ENCODE results near the gene IDI2. TPM values are rescaled to one million over a fixed set of nuclear protein-coding genes. Genes with fewer than 3 reads are reported as not detected.
"Not testable (repeated sequence)": the region's sequence is repeated elsewhere in the genome, so short reads cannot be mapped to it uniquely, and the experiment has no call there.

The IDI2 gene
- total RNA-seq, 1 donor from 2014 or later, result not detected

- DNase-seq, result no peak
Measured at GRCh38 chr10:1045415-1045814, 19.8 kb upstream of the IDI2 start.

DNA sequence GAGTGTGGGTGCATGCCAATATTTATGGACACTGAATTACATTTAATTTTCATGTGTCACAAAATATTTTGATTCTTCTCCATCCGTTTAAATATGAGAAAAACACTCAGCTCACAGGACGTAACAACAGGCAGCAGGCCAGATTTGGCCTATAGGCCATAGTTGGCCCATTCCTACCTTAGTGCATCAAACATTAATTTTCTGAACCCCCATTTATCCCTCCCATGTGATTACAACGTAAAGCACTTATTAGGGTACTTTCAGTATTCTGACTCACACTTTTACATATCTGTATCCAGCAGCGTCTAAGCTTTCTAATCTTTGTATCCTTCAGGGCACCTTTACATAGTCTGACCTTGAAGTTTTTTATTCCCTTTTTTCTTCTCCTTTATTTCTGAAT, 19.3 kb upstream of the IDI2 start:
- no peak for DNase-seq

DNA sequence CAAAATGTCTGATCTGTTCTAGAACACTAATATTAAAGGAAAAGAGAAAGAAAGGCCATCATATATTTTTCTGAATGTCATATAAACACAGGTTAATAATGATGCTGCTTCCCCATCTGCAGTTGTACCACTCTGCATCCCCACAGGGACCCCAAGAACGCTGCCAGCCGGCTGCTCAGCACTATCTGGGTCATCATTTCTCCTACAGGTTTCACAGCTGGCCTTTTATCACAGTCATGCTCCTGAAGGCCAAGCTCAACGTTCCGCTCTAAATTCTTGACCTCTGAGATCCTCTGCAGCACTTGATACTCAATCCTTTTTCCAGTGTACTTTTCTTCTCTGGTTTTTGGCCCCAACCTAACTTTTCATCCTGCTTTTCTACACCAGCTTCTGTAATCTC, 18.5 kb upstream of the IDI2 start:
- no peak for DNase-seq

DNA sequence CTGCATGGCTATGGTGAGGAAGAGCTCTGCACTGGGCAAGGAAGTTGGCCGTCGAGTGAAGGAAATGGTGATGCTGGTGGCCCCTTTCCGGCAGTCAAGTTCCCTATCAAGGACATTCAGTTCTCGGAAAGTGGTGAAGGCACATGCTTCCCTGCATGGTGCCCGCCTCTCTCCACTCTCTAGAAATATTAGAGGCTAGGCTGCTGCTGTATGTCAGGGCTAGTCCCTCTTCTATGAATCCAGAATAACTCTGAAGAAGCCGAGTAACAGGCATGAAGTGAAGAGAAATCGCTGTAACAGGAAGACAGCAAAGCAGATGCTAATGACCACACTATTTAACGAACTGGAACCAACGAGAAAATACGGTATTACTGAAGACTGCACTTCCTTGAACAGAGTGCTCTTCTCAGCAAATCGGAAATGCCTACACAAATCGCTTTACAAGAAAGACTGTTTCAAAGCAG, 17.9 kb upstream of the IDI2 start:
- DNase-seq, result no peak

DNA sequence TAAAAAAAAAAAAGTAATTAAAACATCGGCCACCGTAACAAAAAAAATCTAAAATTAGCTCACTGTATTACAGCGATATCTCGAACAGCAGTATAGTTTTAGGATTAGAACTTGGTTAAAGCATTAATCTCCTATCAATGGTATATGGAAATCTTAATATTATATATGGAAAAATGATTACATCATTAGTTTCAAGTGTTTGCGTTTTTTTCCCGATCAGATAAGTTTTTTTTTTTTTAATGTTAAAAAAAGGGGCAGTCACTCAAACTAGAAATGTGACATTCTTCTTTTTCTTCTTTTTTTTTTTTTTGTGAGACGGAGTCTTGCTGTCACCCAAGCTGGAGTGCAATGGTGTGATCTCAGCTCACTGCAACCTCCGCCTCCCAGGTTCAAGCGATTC, 15.9 kb upstream of the IDI2 start:
- no peak for DNase-seq

GRCh38 chr10:1040133-1040532, 14.5 kb upstream of the IDI2 start:
- no peak for DNase-seq

DNA sequence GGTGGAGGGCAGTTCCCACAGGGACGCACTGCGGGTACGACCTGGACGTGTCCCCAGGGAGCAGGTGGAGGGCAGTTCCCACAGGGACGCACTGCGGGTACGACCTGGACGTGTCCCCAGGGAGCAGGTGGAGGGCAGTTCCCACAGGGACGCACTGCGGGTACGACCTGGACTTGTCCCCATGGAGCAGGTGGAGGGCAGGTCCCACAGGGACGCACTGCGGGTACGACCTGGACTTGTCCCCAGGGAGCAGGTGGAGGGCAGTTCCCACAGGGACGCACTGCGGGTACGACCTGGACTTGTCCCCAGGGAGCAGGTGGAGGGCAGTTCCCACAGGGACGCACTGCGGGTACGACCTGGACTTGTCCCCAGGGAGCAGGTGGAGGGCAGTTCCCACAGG, 13.1 kb upstream of the IDI2 start:
- DNase-seq, result not testable (repeated sequence)

DNA sequence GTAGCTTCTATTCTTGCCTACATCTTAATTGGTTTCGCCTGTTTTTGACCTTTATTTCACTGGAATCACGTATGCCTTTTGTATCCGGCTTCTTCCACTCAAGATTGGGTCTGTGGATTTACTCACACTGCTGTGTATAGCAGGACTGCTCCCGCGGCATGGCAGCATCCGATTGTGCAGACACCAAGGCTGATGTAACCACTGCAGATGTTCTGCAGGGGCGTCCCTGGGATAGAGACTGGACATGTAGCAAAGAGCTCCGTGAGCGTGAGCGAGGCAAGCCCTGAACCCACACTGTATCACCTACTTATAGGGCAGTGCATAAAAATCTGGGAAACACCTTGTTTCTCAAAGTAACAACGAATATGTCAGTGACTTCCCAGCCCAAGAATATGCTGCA, 11.4 kb upstream of the IDI2 start:
- DNase-seq, result no peak

DNA sequence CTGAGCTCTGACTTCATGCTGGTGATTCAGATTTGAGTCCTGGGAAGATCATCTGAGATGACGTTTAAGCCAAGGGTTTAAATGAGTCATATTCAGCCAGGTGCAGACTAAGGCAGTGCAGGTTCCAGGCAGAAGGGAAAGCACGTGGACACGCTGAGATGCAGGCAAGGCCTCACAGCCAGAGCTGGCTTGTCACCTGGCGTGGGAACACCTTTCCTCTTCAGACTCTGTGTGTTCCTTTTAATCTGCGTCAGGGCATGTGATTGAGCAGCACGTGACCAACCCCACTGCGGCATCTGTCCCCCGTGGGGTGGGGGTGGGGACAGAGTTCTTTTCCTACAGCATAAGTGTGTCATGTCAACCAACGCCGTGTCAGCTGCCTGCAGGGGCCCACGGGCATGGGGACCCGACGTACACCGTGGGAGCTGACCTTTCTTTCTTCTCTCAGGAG, 10.7 kb upstream of the IDI2 start:
- no peak for DNase-seq

GRCh38 chr10:1035201-1035600, 9.5 kb upstream of the IDI2 start:
- DNase-seq, result no peak

GRCh38 chr10:1034758-1035157, 9.1 kb upstream of the IDI2 start:
- no peak for DNase-seq

DNA sequence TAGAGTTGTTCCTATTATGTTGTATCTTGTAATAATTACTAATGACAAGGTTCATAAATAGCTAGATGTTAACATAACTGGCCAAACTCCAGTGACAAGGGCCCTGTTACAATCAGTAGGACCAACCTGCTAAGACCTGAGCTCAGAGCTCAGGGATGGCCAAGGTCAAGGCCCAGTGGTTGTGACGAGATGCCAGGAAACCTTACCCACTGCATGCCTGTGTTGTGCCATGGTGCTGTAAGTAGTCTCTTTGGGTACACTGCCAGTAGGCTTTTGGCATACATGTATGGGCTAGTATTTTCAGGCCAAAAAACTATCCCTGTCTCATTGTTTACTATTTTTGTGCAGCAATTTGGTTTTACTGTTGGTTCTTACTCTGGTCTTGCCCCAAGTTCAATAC, 7.9 kb upstream of the IDI2 start:
- no peak for DNase-seq

DNA sequence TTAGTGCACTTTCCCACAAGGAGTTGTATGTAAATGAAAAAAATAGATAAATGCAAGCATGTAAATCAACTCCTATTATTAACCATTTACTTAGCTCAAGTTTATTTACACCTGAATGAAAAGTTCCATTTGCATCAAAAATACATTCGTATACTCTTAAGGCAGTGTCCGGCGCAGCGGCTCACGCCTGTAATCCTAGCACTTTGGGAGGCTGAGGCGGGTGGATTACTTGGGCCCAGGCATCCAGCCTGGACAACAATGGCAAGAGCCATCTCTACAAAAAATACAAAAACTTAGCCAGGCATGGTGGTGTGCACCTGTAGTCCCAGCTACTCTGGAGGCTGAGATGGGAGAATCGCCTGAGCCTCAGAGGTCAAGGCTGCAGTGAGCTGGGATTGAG, 4.2 kb upstream of the IDI2 start:
- no peak for DNase-seq

DNA sequence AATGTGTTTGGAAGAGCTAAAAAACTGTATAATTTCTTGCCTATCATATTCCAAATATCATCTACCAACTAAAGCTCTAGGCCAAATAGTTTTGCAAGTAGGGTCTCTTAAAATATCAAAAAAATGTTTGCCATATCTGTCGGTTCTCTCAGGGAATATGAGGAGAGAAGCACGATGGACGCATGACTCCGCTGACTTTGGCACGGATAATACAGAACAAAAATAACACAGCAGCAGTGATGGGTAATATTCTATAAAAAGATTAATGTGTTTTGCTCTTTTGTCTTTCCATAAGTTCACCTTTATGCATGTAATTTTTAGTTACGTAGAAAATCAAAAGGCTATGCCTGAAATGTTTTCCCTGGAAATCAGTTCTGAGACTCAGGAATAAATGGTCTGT, 919 bp upstream of the IDI2 start:
- no peak for DNase-seq

DNA sequence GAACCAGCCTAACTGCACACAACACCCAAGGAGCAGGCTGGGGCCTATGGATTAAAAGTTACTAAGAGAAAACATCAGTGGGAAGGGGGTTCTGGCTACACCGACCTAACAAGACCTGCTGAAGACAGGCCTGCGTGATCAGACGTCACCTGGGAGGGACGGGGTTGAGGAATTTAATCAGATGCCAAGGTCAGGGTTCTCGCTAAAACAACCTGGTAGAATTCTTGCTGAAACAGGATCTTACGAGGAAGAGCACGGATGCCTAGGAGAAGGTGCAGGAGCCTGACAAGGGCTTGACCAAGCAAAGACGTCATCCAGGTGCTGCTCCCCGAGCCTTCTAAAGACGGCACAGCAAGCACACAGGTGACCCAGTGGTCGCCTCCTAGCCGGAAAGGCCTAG, 1.6 kb downstream of the IDI2 start:
- DNase-seq, result no peak

DNA sequence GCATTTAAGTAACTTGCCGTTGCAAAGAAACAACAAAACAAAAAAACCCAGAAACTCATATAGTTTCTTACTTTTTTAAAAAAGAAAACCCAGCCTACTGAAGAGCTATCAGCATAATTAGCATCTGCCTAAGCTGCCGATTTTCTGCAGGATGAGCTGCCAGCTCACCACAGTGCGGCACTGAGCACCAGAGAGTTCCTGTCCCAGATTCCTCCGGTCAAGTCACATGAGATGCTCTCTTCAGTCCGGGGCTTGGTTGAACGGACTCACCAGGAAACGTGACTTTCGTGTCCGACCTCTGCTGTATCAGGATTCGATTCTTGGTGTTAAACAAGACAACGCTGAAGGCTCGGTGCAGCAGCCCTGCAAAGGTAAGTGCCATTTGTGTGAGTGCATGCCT, 3.2 kb downstream of the IDI2 start:
- DNase-seq, result no peak

GRCh38 chr10:1020958-1021357, 4.7 kb downstream of the IDI2 start:
- DNase-seq, result no peak

DNA sequence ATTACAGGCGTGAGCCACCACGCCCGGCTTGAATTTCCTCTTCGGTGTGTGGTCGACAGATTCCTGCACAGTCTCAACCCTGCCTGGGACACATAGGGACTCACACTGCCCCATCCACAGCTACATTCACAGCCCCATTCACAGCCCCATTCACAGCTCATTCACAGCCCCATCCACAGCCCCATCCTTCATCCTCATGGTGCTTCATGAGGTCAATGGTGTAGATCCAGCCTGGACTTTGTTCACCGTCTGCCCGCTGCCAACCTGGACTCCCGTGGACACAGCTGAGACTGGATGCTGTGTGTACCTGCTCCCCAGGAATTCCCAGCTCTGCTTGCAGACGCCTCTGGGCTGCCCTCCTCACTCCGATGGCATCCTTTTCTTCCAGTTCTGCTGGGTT, 5.2 kb downstream of the IDI2 start:
- DNase-seq, result no peak

GRCh38 chr10:1019362-1019761, 6.3 kb downstream of the IDI2 start:
- no peak for DNase-seq

DNA sequence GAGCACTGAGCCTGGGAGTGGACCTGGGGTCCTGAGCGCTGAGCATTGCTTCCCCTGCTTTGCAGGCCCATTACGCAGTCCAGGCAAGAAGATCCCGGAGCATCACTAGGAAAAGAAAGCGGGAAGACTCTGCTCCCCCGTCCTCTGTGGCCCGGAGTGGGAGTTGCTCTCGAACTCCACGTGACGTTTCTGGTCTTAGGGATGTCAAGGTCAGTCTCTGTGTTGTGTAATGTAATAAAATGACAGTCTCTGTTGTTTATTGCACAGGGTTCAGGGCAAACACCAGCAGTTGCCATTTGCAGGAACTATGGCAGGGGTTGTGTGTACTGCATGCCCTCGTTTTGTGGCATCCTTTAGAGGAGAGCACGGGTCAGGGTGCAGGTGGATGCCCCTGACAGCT, 10.0 kb downstream of the IDI2 start:
- no peak for DNase-seq

DNA sequence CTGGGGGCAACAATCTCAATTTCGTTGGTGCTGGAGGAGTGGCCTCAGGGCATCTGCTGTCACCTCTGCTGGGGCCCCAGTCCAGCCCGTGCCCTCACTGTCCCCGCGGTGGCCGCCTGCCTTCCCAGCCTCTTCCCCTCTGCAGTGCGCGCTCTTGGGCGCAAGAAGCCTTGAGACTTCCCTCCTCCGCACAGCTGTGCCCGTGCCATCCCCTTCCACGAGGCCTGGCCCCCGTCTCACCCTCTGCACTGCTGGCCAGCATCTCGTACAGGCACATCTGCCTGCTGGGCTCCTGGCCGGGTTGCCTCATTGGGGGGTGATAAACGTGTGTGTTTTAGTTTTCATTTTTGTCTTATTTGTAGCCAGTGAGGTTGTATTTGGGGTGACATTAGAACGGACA, 14.0 kb downstream of the IDI2 start:
- DNase-seq, result no peak

- DNase-seq, result no peak
Measured at GRCh38 chr10:1010703-1011102, 15.0 kb downstream of the IDI2 start.

- not testable (repeated sequence) for DNase-seq
Measured at GRCh38 chr10:1009947-1010346, 15.7 kb downstream of the IDI2 start.

DNA sequence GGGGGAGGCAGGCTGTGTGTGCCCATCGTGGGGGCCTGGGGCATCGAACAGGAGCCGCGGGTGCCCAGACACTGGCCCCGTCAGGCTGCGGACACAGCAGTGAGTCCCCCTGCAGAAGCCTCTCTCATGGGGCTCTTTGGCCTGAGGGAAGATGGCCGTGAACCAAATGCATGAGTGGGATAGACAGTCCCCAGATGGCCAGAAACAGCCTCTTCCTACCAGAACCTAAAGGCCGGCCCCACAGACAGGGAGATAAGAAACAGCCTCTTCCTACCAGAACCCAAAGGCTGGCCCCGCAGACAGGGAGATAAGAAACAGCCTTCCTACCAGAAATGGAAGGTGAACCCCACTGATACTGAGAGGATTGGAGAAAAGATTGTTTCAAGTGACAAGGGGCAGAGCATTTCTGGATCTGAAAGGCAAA, 16.6 kb downstream of the IDI2 start:
- no peak for DNase-seq

DNA sequence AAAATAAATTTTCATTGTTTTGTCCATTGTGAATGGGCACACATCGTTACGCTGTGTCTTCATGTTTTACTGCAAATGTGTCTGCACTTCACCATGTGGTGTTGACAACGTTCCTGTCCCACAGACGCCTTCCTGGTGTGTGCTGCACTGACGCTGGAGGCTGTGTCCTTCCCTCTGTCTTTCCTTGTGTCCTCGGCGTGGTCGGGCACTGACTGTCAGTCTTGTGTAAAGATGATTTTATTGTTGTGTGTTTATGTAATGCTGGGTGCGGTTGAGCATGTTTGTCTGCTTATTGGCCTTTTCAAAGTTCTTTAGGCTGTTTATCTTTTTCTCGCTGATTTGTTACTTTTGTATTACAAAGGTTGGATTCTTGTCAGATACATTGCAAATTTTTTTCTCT, 18.1 kb downstream of the IDI2 start:
- DNase-seq, result no peak

Measured in tongue (tissue), 2 donors.